CD14-positive monocyte (primary cell): ENCODE results near the gene ARHGEF40. TPM values are rescaled to one million over a fixed set of nuclear protein-coding genes. Genes with fewer than 3 reads are reported as not detected.
A peak's percentile ranks its signal among the peaks of the same experiment; 100 is the strongest.

Experiments used
- DNase-seq, 3 donors: peaks; one replicate each; pipeline ENCODE4 v3.0.0-alpha.2; 2011 to 2022
- H2AFZ ChIP-seq: 2 replicates; pipeline ENCODE4 v1.6.0; 2012; ENCODE audit warnings: mild to moderate bottlenecking, low read depth, low read length, inconsistent platforms; ENCODE audit not compliant: insufficient read depth, poor library complexity, severe bottlenecking
- H3K27ac ChIP-seq, 2 donors: 1 replicate in 1 of 2; 2 replicates in 1 of 2; pipeline ENCODE4 v1.5.1; 2012 to 2013; ENCODE audit warnings: low read length in 2 of 2, control low read depth in 1 of 2, inconsistent platforms in 1 of 2, low read depth in 1 of 2, mild to moderate bottlenecking in 1 of 2
- H3K27me3 ChIP-seq, 2 donors: one replicate each; pipeline versions ENCODE4 v1.6.0 to v1.6.1; 2011 to 2013; ENCODE audit warnings: low read length in 2 of 2; ENCODE audit not compliant: control insufficient read depth in 2 of 2, insufficient read depth in 2 of 2
- H3K36me3 ChIP-seq, 2 donors: replicated peaks in 1 of 2; 1 replicate in 1 of 2; 2 replicates in 1 of 2; pipeline versions ENCODE4 v1.5.1 to v1.6.1; 2012 to 2013; ENCODE audit warnings: low read length in 2 of 2, control low read depth in 1 of 2, inconsistent platforms in 1 of 2, mild to moderate bottlenecking in 1 of 2; ENCODE audit not compliant: insufficient read depth in 2 of 2, control insufficient read depth in 1 of 2
- H3K4me1 ChIP-seq, 2 donors: 1 replicate in 1 of 2; 2 replicates in 1 of 2; pipeline versions ENCODE4 v1.5.1 to v1.6.1; 2012 to 2013; ENCODE audit warnings: low read length in 2 of 2, control low read depth in 1 of 2, inconsistent platforms in 1 of 2, mild to moderate bottlenecking in 1 of 2, moderate library complexity in 1 of 2; ENCODE audit not compliant: insufficient read depth in 2 of 2, control insufficient read depth in 1 of 2
- H3K4me2 ChIP-seq: replicated peaks from 2 replicates; pipeline ENCODE3; 2012; ENCODE audit warnings: low read length, moderate library complexity, mild to moderate bottlenecking; ENCODE audit not compliant: poor library complexity, severe bottlenecking; ENCODE audit errors: extremely low read depth
- H3K4me3 ChIP-seq, 3 experiments: fragments of 200-600 bp in 1 of 3; sonication (generic) in 1 of 3; replicated peaks in 1 of 3; 1 replicate in 2 of 3; 2 replicates in 1 of 3; pipeline ENCODE4 v1.5.1; 2011 to 2013; ENCODE audit warnings: low read length in 3 of 3, mild to moderate bottlenecking in 3 of 3, control low read depth in 2 of 3, low read depth in 2 of 3, inconsistent platforms in 1 of 3, moderate library complexity in 1 of 3
- H3K79me2 ChIP-seq: 2 replicates; pipeline ENCODE4 v1.6.0; 2012; ENCODE audit warnings: mild to moderate bottlenecking, control low read depth, inconsistent platforms, low read length, moderate library complexity; ENCODE audit not compliant: insufficient read depth
- H3K9ac ChIP-seq: 2 replicates; pipeline ENCODE4 v1.6.0; 2017; ENCODE audit warnings: low read length, mild to moderate bottlenecking; ENCODE audit not compliant: insufficient read depth, poor library complexity, severe bottlenecking
- H3K9me3 ChIP-seq, 2 donors: replicated peaks in 1 of 2; 1 replicate in 1 of 2; 2 replicates in 1 of 2; pipeline versions ENCODE4 v1.5.1 to v1.6.1; 2012 to 2013; ENCODE audit warnings: low read length in 2 of 2, control low read depth in 1 of 2; ENCODE audit not compliant: control insufficient read depth in 1 of 2, insufficient read depth in 1 of 2
- H4K20me1 ChIP-seq: 2 replicates; pipeline ENCODE4 v1.6.0; 2012; ENCODE audit warnings: mild to moderate bottlenecking, low read length, control low read depth, moderate library complexity; ENCODE audit not compliant: insufficient read depth
- H3K27ac Mint-ChIP-seq, 7 donors: one replicate each; pipeline ENCODE4 v1.8.0; 2020; ENCODE audit warnings: mild to moderate bottlenecking in 7 of 7, mixed read lengths in 7 of 7, moderate library complexity in 6 of 7, inconsistent platforms in 2 of 7
- H3K27me3 Mint-ChIP-seq, 3 donors: one replicate each; pipeline ENCODE4 v1.8.0; 2021 to 2022; ENCODE audit warnings: low read depth in 3 of 3, mild to moderate bottlenecking in 3 of 3, mixed read lengths in 3 of 3, moderate library complexity in 3 of 3, inconsistent platforms in 1 of 3
- H3K36me3 Mint-ChIP-seq, 2 donors: one replicate each; pipeline ENCODE4 v1.8.0; 2020; ENCODE audit warnings: mixed read lengths in 2 of 2, inconsistent platforms in 1 of 2, mild to moderate bottlenecking in 1 of 2
- H3K4me1 Mint-ChIP-seq: one replicate; pipeline ENCODE4 v1.8.0; 2020; ENCODE audit warnings: mild to moderate bottlenecking, mixed read lengths
- H3K4me3 Mint-ChIP-seq, 2 donors: one replicate each; pipeline ENCODE4 v1.8.0; 2020; ENCODE audit warnings: mild to moderate bottlenecking in 2 of 2, mixed read lengths in 2 of 2, moderate library complexity in 1 of 2
- H3K9me3 Mint-ChIP-seq, 7 donors: one replicate each; pipeline ENCODE4 v1.8.0; 2020 to 2022; ENCODE audit warnings: mixed read lengths in 7 of 7, mild to moderate bottlenecking in 6 of 7, moderate library complexity in 6 of 7, inconsistent platforms in 2 of 7
- CTCF ChIP-seq: fragments of 200-600 bp; IDR thresholded peaks from one replicate; pipeline ENCODE4 v1.8.0; 2022; ENCODE audit warnings: antibody characterized with exemption, mild to moderate bottlenecking
- WGBS: methylation state at CpG from one replicate; pipeline ENCODE4 v1.1.5; 2013; ENCODE audit warnings: missing lambda C conversion rate; ENCODE audit not compliant: insufficient coverage; 5-methylcytosine and 5-hydroxymethylcytosine counted together
- intact Hi-C, 2 donors: fragments of 100-400 bp; cut with micrococcal nuclease; formaldehyde crosslinking; loops; one replicate each; pipeline versions ENCODE4 v1.15.0 to v1.15.1; 2023
- polyA plus RNA-seq, 3 donors: library from polyadenylated mRNA; depleted of rRNA in 1 of 3; unstranded in 2 of 3; stranded (reverse) in 1 of 3; fragments of 300-500 nt in 2 of 3; fragments of >200 nt in 1 of 3; fragmentation: Illumina TruSeq in 2 of 3; gene quantifications; 1 replicate in 2 of 3; 2 replicates in 1 of 3; pipeline ENCODE4 v1.2.3, GENCODE V29; 2012 to 2021

ARHGEF40 gene
- polyA plus RNA-seq, 3 donors: 12.1 to 114 (median 15.3) TPM

- peak overlapping the region in 1 of 3 experiments; percentile 84 for H3K4me3 ChIP-seq
- no peaks in the 10 kb centered on the region for H3K36me3 Mint-ChIP-seq
- intact Hi-C loops: loop anchor here (2.0 to 10.0 kb wide), 5 partner anchors 34 to 640 kb away; partner anchors contain the start of genes ANG (in 1 of the 2), ARHGEF40 (in 1 of the 2), PIP4P1 (in 1 of the 2) and PNP (in 1 of the 2)
- peak overlapping the region; percentile 95 to 98 for H3K27ac ChIP-seq
- no peaks in the 10 kb centered on the region for H4K20me1 ChIP-seq
- no peak for DNase-seq
- no peaks in the 10 kb centered on the region for H3K79me2 ChIP-seq
- H3K9me3 ChIP-seq: no peaks in the 10 kb centered on the region
- H3K36me3 ChIP-seq: no peaks in the 10 kb centered on the region
- no peak overlapping the region for H2AFZ ChIP-seq
- peaks cover 40 to 41% of the 10 kb centered on the region in 2 donors for H3K4me1 ChIP-seq
- no peaks in the 10 kb centered on the region for H3K27me3 ChIP-seq
- H3K4me3 Mint-ChIP-seq: peak overlapping the region in 1 of 2 donors; percentile 16
- peaks cover 0 to 3% (median 3%) of the 10 kb centered on the region in 3 donors for H3K27me3 Mint-ChIP-seq
- peak overlapping the region; percentile 83 for H3K4me2 ChIP-seq
- no peak for TF ChIP-seq CTCF
- peaks cover 47% of the 10 kb centered on the region for H3K4me1 Mint-ChIP-seq
- no peaks in the 10 kb centered on the region for H3K9me3 Mint-ChIP-seq
- H3K27ac Mint-ChIP-seq: peak overlapping the region; percentile 97 to 99 (median 98)
- 28% methylated on average over 2 of the region's 8 CpGs for WGBS
- no peak overlapping the region for H3K9ac ChIP-seq
Observed at GRCh38 chr14:21105095-21105494, 35.0 kb downstream of the ARHGEF40 start.

GRCh38 chr14:21106176-21106497 lies 36.0 kb downstream of the ARHGEF40 start:
- Histone ChIP-seq H3K4me2 (peak overlapping the region; percentile 71), H2AFZ (peak overlapping the region; percentile 65), H3K9ac (peak overlapping the region; percentile 17), H4K20me1 (no peaks in the 10 kb centered on the region), H3K27ac (peak overlapping the region; percentile 74 to 98), H3K79me2 (no peaks in the 10 kb centered on the region), H3K4me3 (peak overlapping the region in 1 of 3 experiments; percentile 84), H3K9me3 (no peaks in the 10 kb centered on the region), H3K4me1 (peaks cover 42 to 47% of the 10 kb centered on the region in 2 donors), H3K27me3 (no peaks in the 10 kb centered on the region), H3K36me3 (no peaks in the 10 kb centered on the region)
- Mint-ChIP-seq H3K4me3 (peak overlapping the region; percentile 61 to 68), H3K9me3 (no peaks in the 10 kb centered on the region), H3K27ac (peak overlapping the region; percentile 97 to 99 (median 98)), H3K4me1 (peaks cover 49% of the 10 kb centered on the region), H3K27me3 (peaks cover 0 to 3% (median 3%) of the 10 kb centered on the region in 3 donors), H3K36me3 (no peaks in the 10 kb centered on the region)
- DNase-seq: peak; percentile 67 to 82 (median 80)
- no CpG with 5 or more reads among the region's 4 CpGs for WGBS
- intact Hi-C loops: loop anchor here (2.0 to 10.0 kb wide), 5 partner anchors 13 to 641 kb away; partner anchors contain the start of genes ANG (in 1 of the 2), PIP4P1 (in 1 of the 2), PNP (in 1 of the 2) and RNASE4 (in 1 of the 2)
- no peak for TF ChIP-seq CTCF
